ENCODE data around the gene TTC7B. TPM values are rescaled to one million over a fixed set of nuclear protein-coding genes. Genes with fewer than 3 reads are reported as not detected.

The TTC7B gene
- total and polyA plus RNA-seq, 9 of the 15 experiments (the other 6 are each of a cell fraction or from before 2014, with no cell fraction given), result 2.2 to 77.2 (median 36.7) TPM

GRCh38 chr14:90827919-90828610 is 11.8 kb upstream of the TTC7B start (continued):
- TF ChIP-seq, protein P1, sequence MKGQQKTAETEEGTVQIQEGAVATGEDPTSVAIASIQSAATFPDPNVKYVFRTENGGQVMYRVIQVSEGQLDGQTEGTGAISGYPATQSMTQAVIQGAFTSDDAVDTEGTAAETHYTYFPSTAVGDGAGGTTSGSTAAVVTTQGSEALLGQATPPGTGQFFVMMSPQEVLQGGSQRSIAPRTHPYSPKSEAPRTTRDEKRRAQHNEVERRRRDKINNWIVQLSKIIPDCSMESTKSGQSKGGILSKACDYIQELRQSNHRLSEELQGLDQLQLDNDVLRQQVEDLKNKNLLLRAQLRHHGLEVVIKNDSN (CRISPR knock-in tag; IDR thresholded peaks at IDR 0.05), result no peak
- TF ChIP-seq ZNF3 (CRISPR knock-in tag; IDR thresholded peaks at IDR 0.05) (no peak), ZBTB7A (IDR thresholded peaks at IDR 0.05; ENCODE audit: borderline replicate concordance, control insufficient read depth, low read depth, low read length) (no peak), ZNF780A (CRISPR knock-in tag; IDR thresholded peaks at IDR 0.05) (no peak), ZBTB9 (CRISPR knock-in tag; IDR thresholded peaks at IDR 0.05) (no peak), ZNF146 (CRISPR knock-in tag; IDR thresholded peaks at IDR 0.05; ENCODE audit: unreplicated experiment) (no peak), COPS2 (conservative IDR thresholded peaks at IDR 0.05) (no peak), DACH1 (IDR thresholded peaks at IDR 0.05; ENCODE audit: partially characterized antibody) (no peak), NELFE (IDR thresholded peaks at IDR 0.05; ENCODE audit: insufficient read depth, insufficient read length) (no peak), MAFG (tag; conservative IDR thresholded peaks at IDR 0.05) (no peak), ZFX (CRISPR knock-in tag; IDR thresholded peaks at IDR 0.05) (peak; percentile 27; the same call in 1 of the 2 replicates), YBX1 (IDR thresholded peaks at IDR 0.05) (no peak), ZNF644 (tag; IDR thresholded peaks at IDR 0.05; ENCODE audit: low read depth) (no peak), FOXA3 (CRISPR knock-in tag; conservative IDR thresholded peaks at IDR 0.05 in 1 of 2, IDR thresholded peaks at IDR 0.05 in 1 of 2) (no peak), PPARD (CRISPR knock-in tag; IDR thresholded peaks at IDR 0.05) (no peak), EHMT2 (IDR thresholded peaks at IDR 0.05) (no peak), CLOCK (CRISPR knock-in tag; IDR thresholded peaks at IDR 0.05; ENCODE audit: borderline replicate concordance) (no peak), KDM1A (IDR thresholded peaks at IDR 0.05) (no peak)
- TF ChIP-seq, protein P2, sequence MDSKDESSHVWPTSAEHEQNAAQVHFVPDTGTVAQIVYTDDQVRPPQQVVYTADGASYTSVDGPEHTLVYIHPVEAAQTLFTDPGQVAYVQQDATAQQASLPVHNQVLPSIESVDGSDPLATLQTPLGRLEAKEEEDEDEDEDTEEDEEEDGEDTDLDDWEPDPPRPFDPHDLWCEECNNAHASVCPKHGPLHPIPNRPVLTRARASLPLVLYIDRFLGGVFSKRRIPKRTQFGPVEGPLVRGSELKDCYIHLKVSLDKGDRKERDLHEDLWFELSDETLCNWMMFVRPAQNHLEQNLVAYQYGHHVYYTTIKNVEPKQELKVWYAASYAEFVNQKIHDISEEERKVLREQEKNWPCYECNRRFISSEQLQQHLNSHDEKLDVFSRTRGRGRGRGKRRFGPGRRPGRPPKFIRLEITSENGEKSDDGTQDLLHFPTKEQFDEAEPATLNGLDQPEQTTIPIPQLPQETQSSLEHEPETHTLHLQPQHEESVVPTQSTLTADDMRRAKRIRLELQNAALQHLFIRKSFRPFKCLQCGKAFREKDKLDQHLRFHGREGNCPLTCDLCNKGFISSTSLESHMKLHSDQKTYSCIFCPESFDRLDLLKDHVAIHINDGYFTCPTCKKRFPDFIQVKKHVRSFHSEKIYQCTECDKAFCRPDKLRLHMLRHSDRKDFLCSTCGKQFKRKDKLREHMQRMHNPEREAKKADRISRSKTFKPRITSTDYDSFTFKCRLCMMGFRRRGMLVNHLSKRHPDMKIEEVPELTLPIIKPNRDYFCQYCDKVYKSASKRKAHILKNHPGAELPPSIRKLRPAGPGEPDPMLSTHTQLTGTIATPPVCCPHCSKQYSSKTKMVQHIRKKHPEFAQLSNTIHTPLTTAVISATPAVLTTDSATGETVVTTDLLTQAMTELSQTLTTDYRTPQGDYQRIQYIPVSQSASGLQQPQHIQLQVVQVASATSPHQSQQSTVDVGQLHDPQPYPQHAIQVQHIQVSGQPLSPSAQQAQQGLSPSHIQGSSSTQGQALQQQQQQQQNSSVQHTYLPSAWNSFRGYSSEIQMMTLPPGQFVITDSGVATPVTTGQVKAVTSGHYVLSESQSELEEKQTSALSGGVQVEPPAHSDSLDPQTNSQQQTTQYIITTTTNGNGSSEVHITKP (IDR thresholded peaks at IDR 0.05; ENCODE audit: partially characterized antibody), result peak; percentile 48

Data from K562 (cell line).